Effector memory CD8-positive, alpha-beta T cell (primary cell): ENCODE measurements around the gene TRAPPC2L.
A peak's percentile ranks its signal among the peaks of the same experiment; 100 is the strongest.

Experiments used
- ATAC-seq: fragments of 150-1000 bp; cut with Tn5 transposase; replicated peaks from 2 replicates; pipeline ENCODE4 v1.10.0; 2021; ENCODE audit warnings: mild to moderate bottlenecking, moderate library complexity
- DNase-seq, 3 experiments: peaks; one replicate each; pipeline ENCODE4 v3.0.0; 2021
- H3K27ac Mint-ChIP-seq, 2 donors: one replicate each; pipeline ENCODE4 v1.8.0; 2022; ENCODE audit warnings: mild to moderate bottlenecking in 2 of 2, mixed read lengths in 2 of 2, moderate library complexity in 2 of 2
- H3K27me3 Mint-ChIP-seq, 2 donors: one replicate each; pipeline ENCODE4 v1.8.0; 2022; ENCODE audit warnings: mixed read lengths in 2 of 2
- H3K36me3 Mint-ChIP-seq: one replicate; pipeline ENCODE4 v1.8.0; 2022; ENCODE audit warnings: mild to moderate bottlenecking, moderate library complexity, mixed read lengths; ENCODE audit not compliant: insufficient read depth
- H3K4me1 Mint-ChIP-seq, 2 donors: one replicate each; pipeline ENCODE4 v1.8.0; 2022; ENCODE audit warnings: low read depth in 2 of 2, mixed read lengths in 2 of 2
- H3K4me3 Mint-ChIP-seq, 2 donors: one replicate each; pipeline ENCODE4 v1.8.0; 2022; ENCODE audit warnings: mild to moderate bottlenecking in 2 of 2, mixed read lengths in 2 of 2, moderate library complexity in 2 of 2
- H3K9me3 Mint-ChIP-seq, 2 donors: one replicate each; pipeline ENCODE4 v1.8.0; 2022; ENCODE audit warnings: mixed read lengths in 2 of 2
- total RNA-seq, 9 experiments: gene quantifications; one replicate each; lab custom pipeline; 2026; lab: John Stamatoyannopoulos, UW

The TRAPPC2L gene, protein sequence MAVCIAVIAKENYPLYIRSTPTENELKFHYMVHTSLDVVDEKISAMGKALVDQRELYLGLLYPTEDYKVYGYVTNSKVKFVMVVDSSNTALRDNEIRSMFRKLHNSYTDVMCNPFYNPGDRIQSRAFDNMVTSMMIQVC
- total RNA-seq, result 18.8 to 49.3 (median 38.5) reads per million in 9 experiments

DNA sequence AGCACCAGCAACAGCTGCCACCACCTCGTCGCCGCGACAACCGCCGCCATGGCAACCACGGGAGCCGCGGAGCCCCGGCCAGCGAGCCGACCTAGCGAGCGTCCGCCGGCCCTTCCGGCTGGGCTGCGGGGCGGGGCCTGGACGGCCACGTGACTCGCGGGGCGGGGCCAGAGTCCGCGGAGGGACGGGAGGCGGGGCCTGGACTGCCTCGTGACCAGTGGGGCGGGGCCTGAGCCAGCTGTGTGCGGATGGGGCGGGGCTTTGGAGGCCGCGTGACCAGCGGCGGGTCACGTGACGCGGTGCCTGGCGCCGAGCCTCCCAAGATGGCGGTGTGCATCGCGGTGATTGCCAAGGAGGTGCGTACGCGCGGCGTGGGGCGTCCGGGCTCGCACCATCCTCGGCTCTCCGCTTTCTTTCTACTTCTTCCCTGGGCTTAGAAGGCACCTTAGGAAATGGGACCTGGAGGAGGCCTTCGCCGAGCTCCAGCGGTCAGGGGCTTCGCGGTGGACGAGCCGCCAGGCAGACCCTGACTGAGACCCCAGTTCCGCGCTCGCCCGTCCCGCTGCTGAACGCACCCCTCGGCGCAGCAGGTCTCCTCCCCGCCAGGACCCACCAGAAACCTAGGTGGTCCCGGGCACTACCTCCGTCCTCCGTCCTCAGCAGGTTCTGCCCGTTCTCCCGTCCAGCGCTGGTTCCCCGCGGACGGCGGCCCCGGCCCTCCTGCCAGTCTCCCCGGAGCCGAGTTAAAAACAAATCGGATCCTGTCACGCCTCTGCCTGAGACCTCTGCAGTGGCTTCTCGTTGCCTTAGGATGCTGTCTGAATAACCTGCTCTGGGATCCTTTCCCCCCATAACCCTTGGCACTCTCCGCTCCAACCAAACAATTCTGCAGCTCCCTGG is at the start of gene TRAPPC2L, which contains the start of gene GALNS:
Gene TRAPPC2L, plus strand, starts transcription at position 300 of the 900 bp plus-strand sequence. Its CDS starts 24 bp downstream, at position 324.
Gene GALNS, minus strand, starts transcription at position 120 of the 900 bp plus-strand sequence. Its CDS starts 70 bp downstream, at position 50.
- Mint-ChIP-seq H3K9me3 (no peaks in the 10 kb centered on the region), H3K27me3 (no peaks in the 10 kb centered on the region), H3K4me3 (peak within 1 kb of the TSS; percentile 96 to 98), H3K36me3 (peaks cover 18% of the 10 kb centered on the region), H3K4me1 (peaks cover 21 to 22% of the 10 kb centered on the region in 2 donors), H3K27ac (peak within 1 kb of the TSS; percentile 82 to 93)
- DNase-seq, result peak; percentile 99
- peak; percentile 86 for ATAC-seq

DNA sequence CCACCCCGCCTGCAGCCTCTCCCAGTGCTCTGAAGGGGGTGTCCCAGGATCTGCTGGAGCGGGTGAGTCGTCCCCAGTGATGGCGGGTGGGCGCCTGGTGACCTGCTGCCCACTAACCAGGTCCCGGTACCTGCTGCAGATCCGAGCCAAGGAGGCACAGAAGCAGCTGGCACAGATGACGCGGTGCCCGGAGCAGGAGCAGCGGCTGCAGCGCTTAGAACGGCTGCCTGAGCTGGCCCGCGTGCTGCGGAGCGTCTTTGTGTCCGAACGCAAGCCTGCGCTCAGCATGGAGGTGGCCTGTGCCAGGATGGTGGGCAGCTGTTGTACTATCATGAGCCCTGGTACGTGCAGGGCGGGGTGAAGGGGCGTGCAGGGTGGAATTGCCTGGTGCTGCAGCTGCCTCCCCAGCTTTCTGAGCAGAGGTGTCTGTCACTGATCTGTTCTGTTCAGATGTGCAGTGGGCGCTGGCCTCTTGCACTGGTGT is 49.7 kb upstream of the TRAPPC2L start:
- H3K4me1 Mint-ChIP-seq, result peaks cover 3 to 27% of the 10 kb centered on the region in 2 donors
- H3K9me3 Mint-ChIP-seq, result no peaks in the 10 kb centered on the region
- no peak overlapping the region for H3K4me3 Mint-ChIP-seq
- ATAC-seq, result no peak
- H3K36me3 Mint-ChIP-seq, result peaks cover 53% of the 10 kb centered on the region
- no peak for DNase-seq
- H3K27ac Mint-ChIP-seq, result peak overlapping the region in 1 of 2 donors; percentile 51
- H3K27me3 Mint-ChIP-seq, result no peaks in the 10 kb centered on the region

DNA sequence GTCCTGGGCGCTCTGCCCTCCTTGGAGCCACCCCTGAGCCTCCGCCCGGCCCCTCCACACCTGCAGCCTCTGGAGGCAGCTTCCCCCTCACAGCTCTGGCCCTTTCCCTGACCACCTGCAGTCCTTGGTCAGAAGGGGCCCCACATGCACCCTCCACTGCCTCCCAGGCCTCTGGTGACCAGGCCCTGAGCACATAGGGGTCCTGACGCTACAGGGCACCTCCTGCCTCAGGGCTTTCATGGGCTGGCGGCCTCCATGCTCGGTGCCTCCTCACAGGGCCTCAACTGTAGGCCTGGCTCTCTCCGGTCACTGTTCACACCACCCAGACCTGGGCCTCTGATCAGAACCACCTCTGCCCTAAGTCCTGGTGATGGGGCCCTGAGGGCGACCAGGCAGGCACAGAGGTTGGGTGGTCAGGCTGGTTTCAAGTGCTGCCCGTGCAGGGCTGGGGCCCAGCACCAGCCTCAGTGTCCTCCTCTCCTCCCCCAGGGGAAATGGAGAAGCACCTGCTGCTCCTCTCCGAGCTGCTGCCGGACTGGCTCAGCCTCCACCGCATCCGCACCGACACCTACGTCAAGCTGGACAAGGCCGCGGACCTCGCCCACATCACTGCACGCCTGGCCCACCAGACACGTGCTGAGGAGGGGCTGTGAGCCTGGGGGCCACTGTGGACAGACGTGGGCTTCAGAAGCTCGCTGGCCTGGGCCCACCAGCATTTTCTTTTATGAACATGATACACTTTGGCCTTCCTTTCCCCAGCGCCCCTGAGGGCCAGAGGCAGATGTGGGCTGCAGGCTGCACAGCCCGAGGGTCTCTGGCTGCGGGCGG is 49.1 kb upstream of the TRAPPC2L start:
- ATAC-seq (no peak), DNase-seq (no peak)
- H3K27me3 Mint-ChIP-seq, result no peaks in the 10 kb centered on the region
- peak overlapping the region in 1 of 2 donors; percentile 90 for H3K27ac Mint-ChIP-seq
- no peak overlapping the region for H3K4me3 Mint-ChIP-seq
- H3K36me3 Mint-ChIP-seq, result peaks cover 50% of the 10 kb centered on the region
- H3K4me1 Mint-ChIP-seq, result peaks cover 3 to 27% of the 10 kb centered on the region in 2 donors
- no peaks in the 10 kb centered on the region for H3K9me3 Mint-ChIP-seq

DNA sequence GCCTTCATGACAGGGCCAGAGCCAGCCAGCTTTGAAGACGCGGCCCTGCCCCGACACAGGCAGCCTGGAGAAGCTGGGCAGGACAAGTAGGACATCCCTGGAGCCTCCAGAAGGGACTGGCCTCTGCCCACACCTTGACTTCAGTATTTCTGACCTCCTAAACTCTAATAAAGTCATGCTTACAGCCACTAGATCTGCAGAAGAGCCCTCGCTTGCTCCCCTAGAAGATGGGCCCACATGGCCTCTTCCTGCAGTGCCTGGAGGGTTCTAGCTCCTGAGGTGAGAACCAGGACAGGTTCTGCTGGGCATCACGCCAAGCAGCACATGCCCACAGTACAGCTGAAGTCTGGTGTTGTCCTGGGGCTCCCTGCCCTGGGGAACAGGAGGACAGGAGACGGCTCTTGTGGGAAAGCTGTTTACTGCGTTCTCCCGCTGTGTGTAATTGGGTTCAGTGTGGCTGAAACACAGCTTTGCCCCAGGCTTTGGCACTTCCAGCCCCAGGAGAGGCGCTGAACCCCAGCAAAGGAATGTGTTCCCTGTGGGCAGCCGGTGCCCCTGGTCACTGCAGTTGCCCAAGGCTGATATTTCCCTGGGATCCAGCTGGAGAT is 47.8 kb upstream of the TRAPPC2L start:
- Mint-ChIP-seq H3K27ac (peak overlapping the region in 1 of 2 donors; percentile 90), H3K4me3 (peak overlapping the region in 1 of 2 donors; percentile 59), H3K27me3 (no peaks in the 10 kb centered on the region), H3K36me3 (peaks cover 38% of the 10 kb centered on the region), H3K4me1 (peaks cover 3 to 26% of the 10 kb centered on the region in 2 donors), H3K9me3 (no peaks in the 10 kb centered on the region)
- DNase-seq, result no peak
- no peak for ATAC-seq

DNA sequence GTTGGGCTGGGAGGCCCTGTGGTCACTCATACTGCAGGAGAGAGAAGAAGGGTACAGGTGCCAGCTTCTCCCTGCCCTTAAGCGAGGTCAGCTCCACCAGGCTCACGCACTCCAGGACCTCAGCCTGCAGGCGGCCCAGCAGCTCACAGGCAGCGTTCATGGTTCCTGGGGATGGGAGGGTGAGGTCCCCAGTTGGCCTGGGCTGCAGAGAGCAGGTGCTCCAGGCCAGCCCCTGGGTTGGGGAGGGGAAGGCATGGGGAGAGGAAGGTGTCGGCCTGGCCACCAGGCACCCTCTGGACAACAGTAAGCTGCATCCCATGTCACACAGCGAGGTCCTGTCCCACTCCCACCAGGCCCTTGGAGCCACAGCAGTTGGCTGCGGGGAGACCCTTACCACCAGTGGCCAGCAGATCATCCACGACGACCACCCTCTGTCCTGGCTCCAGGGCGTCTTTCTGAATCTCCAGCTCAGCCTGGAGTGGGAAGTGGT is 47.2 kb upstream of the TRAPPC2L start:
- peaks cover 3 to 24% of the 10 kb centered on the region in 2 donors for H3K4me1 Mint-ChIP-seq
- DNase-seq (no peak), ATAC-seq (no peak)
- no peaks in the 10 kb centered on the region for H3K27me3 Mint-ChIP-seq
- no peaks in the 10 kb centered on the region for H3K9me3 Mint-ChIP-seq
- peak overlapping the region; percentile 39 to 90 for H3K27ac Mint-ChIP-seq
- H3K4me3 Mint-ChIP-seq, result peak overlapping the region; percentile 59 to 97
- H3K36me3 Mint-ChIP-seq, result peaks cover 32% of the 10 kb centered on the region

DNA sequence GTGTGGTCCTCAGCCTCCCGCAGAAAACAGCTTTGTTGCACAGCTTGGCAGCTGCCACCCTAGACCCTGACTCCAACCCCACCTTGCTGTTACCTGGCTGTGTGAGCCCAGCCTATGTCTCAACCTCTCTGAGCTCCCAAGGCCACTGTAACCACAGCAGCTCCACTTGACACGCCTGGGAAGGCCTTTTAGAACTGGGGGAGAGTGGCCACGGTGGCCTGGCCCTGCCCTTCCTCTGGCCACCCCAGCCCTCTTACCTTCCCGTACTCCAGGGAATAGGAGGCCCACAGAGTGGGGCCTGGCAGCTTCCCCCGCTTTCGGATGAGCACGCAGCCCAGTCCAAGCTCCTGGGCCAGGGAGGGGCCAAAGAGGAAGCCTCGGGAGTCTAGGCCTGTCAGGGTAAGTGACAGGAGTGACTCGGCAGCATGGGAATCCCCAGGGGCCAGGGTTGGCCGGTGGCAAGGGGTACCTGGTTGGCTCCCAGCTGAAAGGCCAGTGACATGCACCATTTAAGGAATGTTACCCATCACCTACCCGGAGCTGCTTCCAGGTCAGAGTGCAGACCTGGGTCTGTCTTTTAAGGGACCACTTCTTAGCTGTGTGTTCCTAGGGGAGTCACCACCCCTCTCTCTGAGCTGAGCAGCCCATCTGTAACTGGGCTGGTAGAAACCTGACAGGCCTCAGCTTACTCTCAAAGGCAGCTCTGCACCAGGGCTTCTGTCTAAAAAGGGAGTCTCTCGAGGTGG is 46.6 kb upstream of the TRAPPC2L start:
- Mint-ChIP-seq H3K27ac (peak overlapping the region; percentile 39 to 90), H3K27me3 (no peaks in the 10 kb centered on the region), H3K36me3 (peaks cover 27% of the 10 kb centered on the region), H3K4me1 (peaks cover 3 to 24% of the 10 kb centered on the region in 2 donors), H3K4me3 (peak overlapping the region; percentile 96 to 97), H3K9me3 (no peaks in the 10 kb centered on the region)
- DNase-seq, result no peak
- ATAC-seq, result no peak

DNA sequence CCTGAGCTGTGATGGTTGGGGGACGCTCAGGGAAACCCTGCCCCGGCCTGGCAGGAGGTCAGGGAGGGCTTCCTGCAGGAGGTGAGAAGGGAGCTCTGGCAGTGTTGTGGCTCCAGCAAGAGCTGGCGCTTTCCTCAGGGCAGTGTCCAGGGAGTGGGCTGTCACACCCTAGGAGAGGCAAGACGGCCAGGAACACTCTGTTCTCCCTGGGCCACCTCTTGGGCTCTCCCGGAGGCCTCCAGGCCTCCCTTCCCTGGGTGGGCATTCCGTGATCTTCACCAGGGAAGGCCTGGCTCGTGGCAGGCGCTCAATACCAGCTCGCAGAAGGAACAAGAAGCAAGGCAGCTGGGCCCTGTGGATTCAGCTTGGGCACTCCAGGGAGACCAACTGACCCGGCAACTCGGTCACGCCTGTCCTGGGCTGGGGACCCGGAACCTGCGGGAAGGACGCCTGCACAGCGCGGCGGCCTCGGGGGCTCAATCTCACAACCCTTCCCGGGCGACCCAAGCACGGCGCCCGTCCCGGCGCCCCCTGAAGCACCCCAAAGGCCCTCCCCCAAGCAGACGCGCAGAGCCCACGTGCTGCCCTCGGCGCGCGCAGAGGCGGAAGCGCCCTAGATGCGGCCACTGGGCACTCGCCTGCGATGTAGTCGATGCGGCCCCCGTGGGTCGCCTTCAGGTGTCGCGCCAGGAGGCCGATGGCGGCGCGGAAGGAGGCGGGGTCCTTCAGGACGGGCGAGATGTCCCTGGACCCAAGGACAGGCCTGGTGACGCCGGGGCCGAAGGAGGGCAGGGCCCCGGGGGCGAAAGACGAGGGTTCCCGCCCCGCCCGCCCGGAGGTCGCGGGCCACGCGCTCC is 45.8 kb upstream of the TRAPPC2L start:
- ATAC-seq (peak; percentile 64), DNase-seq (peak; percentile 57 to 59 (median 58))
- no peaks in the 10 kb centered on the region for H3K27me3 Mint-ChIP-seq
- H3K27ac Mint-ChIP-seq, result peak overlapping the region; percentile 90 to 91
- H3K36me3 Mint-ChIP-seq, result peaks cover 26% of the 10 kb centered on the region
- H3K4me1 Mint-ChIP-seq, result peaks cover 3 to 24% of the 10 kb centered on the region in 2 donors
- no peaks in the 10 kb centered on the region for H3K9me3 Mint-ChIP-seq
- peak overlapping the region; percentile 96 to 97 for H3K4me3 Mint-ChIP-seq

DNA sequence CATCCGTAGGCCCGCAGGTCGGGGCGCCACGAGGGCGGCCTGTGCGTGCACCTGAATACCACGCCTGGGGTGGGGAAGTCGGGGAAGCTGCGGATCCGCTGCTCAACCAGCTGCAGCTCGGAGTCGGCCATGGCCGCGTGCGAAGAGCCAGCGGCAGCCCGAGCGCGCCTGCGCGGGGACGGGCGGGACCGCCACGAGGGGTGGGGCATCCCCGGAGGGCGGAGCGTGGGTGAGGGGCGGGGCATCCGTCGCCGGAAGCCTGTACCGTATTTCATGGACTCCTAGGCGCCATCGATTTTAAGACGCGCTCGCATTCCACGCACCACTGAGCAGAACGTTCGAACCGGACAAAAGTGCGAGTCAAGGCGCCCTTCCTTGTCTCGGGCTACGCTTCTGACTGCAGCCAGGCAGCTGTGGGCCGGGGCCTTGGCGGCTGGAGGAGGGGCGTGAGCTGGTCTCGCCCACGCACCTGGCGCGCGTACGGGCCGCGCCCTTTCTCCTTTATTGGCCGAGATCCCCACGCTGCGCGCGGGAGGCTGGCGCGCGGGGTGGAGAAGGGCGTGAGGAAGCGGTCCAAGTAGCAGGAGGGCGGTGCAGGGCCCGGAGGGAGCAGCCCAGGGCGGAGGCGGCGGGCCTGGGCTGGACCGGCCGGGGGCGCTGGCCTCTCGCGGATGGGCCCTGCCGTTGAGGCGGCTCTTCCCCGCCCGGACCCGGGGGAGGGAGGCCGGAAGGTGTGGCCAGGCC is 45.0 kb upstream of the TRAPPC2L start, which contains the start of gene APRT:
Gene APRT, minus strand, starts transcription at position 160 of the 744 bp plus-strand sequence. Its CDS starts 29 bp downstream, at position 131.
- peaks cover 3 to 24% of the 10 kb centered on the region in 2 donors for H3K4me1 Mint-ChIP-seq
- peak within 1 kb of the TSS; percentile 90 to 91 for H3K27ac Mint-ChIP-seq
- DNase-seq (peak; percentile 98 to 99 (median 99)), ATAC-seq (peak; percentile 82)
- peaks cover 29% of the 10 kb centered on the region for H3K36me3 Mint-ChIP-seq
- peak within 1 kb of the TSS; percentile 96 to 97 for H3K4me3 Mint-ChIP-seq
- no peaks in the 10 kb centered on the region for H3K27me3 Mint-ChIP-seq
- H3K9me3 Mint-ChIP-seq, result no peaks in the 10 kb centered on the region

DNA sequence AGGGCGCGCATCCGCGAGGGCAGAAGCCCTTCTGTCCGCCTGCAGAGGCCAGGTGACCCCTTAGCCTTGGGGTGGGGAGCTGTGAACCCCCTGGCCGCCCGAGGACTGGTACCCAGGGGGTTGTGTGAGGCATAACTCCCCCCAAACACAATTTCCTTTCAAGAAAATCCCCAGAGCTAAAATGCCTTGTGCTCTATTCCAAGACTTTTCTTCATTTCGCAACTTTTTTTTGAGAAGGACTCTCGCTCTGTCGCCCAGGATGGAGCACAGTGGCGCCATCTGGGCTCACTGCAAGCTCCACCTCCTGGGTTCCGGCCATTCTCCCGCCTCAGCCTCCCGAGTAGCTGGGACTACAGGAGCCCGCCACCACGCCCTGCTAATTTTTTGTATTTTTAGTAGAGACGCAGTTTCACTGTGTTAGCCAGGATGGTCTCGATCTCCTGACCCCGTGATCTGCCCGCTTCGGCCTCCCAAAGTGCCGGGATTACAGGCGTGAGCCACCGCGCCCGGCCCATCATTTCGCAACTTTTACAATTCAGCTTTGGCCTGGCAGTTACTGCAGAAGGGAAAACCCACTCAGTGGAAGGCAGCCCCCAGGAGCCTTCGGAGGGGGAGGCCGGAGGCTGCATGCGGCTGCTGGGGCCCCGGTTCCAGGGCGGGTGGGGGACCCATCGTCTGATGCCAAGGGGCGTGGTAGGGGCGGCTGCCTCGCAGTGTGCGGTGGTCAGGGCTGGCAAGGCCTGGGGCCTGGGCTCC is 44.2 kb upstream of the TRAPPC2L start:
- Mint-ChIP-seq H3K27ac (peak overlapping the region; percentile 90 to 91), H3K36me3 (peaks cover 24% of the 10 kb centered on the region), H3K4me3 (peak overlapping the region; percentile 96 to 97), H3K4me1 (peaks cover 3 to 24% of the 10 kb centered on the region in 2 donors), H3K9me3 (no peaks in the 10 kb centered on the region), H3K27me3 (no peaks in the 10 kb centered on the region)
- no peak for DNase-seq
- ATAC-seq, result no peak
